ENCODE results near the gene MTFR2.
A peak's percentile ranks its signal among the peaks of the same experiment; 100 is the strongest.

- TF ChIP-seq POLR2A (IDR thresholded peaks at IDR 0.05), result peak in 2 of 4 donors; percentile 41 to 63
- no peak for TF ChIP-seq CTCF (IDR thresholded peaks at IDR 0.05)
Measured at GRCh38 chr6:136249811-136250685, at the start of gene MTFR2.
